MM.1S (cell line): ENCODE data around the gene ENGASE.

Source experiments
- DNase-seq: peaks from one replicate; pipeline ENCODE4 v3.0.0-alpha.2; 2015
- H2AFZ ChIP-seq: fragments of 300-600 bp; sonication (generic); 2 replicates; pipeline ENCODE4 v1.6.0; 2016; ENCODE audit warnings: antibody characterized with exemption, low read length
- H3F3A ChIP-seq: fragments of 300-600 bp; sonication (generic); 2 replicates; pipeline ENCODE4 v1.6.1; 2016; ENCODE audit warnings: mild to moderate bottlenecking, antibody characterized with exemption, low read length, moderate library complexity, mixed read lengths; ENCODE audit not compliant: insufficient read depth
- H3K27ac ChIP-seq: fragments of 300-600 bp; sonication (generic); 2 replicates; pipeline ENCODE4 v1.5.1; 2016; ENCODE audit warnings: mild to moderate bottlenecking, low read length
- H3K27me3 ChIP-seq: fragments of 300-600 bp; sonication (generic); replicated peaks from 2 replicates; pipeline ENCODE4 v1.6.0; 2016; ENCODE audit warnings: low read length; ENCODE audit not compliant: insufficient read depth
- H3K36me3 ChIP-seq: fragments of 300-600 bp; sonication (generic); replicated peaks from 2 replicates; pipeline ENCODE4 v1.6.1; 2016; ENCODE audit warnings: mild to moderate bottlenecking, low read length, mixed read lengths; ENCODE audit not compliant: insufficient read depth
- H3K4me1 ChIP-seq: fragments of 300-600 bp; sonication (generic); 2 replicates; pipeline ENCODE4 v1.6.1; 2016; ENCODE audit warnings: low read length, mixed read lengths
- H3K4me2 ChIP-seq: fragments of 300-600 bp; sonication (generic); 2 replicates; pipeline ENCODE4 v1.6.0; 2016; ENCODE audit warnings: low read depth, low read length
- H3K4me3 ChIP-seq: fragments of 300-600 bp; sonication (generic); 2 replicates; pipeline ENCODE4 v1.5.1; 2016; ENCODE audit warnings: low read length, mixed read lengths
- H3K79me2 ChIP-seq: fragments of 300-600 bp; sonication (generic); 2 replicates; pipeline ENCODE4 v1.6.1; 2016; ENCODE audit warnings: mixed run types, low read length, mixed read lengths
- H3K9ac ChIP-seq: fragments of 300-600 bp; sonication (generic); 2 replicates; pipeline ENCODE4 v1.6.1; 2016; ENCODE audit warnings: low read length, mixed read lengths
- H3K9me2 ChIP-seq: fragments of 300-600 bp; sonication (generic); replicated peaks from 2 replicates; pipeline ENCODE4 v1.6.1; 2016; ENCODE audit warnings: mild to moderate bottlenecking, low read length, mixed read lengths; ENCODE audit not compliant: insufficient read depth
- H3K9me3 ChIP-seq: fragments of 300-600 bp; sonication (generic); replicated peaks from 2 replicates; pipeline ENCODE4 v1.6.1; 2016; ENCODE audit warnings: mild to moderate bottlenecking, low read length, mixed read lengths; ENCODE audit not compliant: insufficient read depth
- H4K20me1 ChIP-seq: fragments of 300-600 bp; sonication (generic); 2 replicates; pipeline ENCODE4 v1.6.1; 2016; ENCODE audit warnings: mild to moderate bottlenecking, low read length, moderate library complexity, mixed read lengths; ENCODE audit not compliant: insufficient read depth
- CTCF ChIP-seq: fragments of 300-600 bp; sonication (generic); IDR thresholded peaks from 2 replicates; pipeline ENCODE4 v1.5.1; 2016; ENCODE audit warnings: antibody characterized with exemption, low read length, mixed read lengths
- EZH2 ChIP-seq: fragments of 300-600 bp; sonication (generic); optimal IDR thresholded peaks from 2 replicates; pipeline ENCODE3; 2017; ENCODE audit warnings: low read depth, mild to moderate bottlenecking, antibody characterized with exemption, low read length, mixed read lengths
- EZH2phosphoT487 ChIP-seq: fragments of 300-600 bp; sonication (generic); IDR thresholded peaks from 2 replicates; pipeline ENCODE4 v1.6.1; 2018; ENCODE audit warnings: antibody characterized with exemption, low read length

Gene ENGASE

GRCh38 chr17:79089720-79090442 lies 15.3 kb downstream of the ENGASE start:
- no peak overlapping the region for H3K4me2 ChIP-seq

GRCh38 chr17:79090443-79091225 lies 16.0 kb downstream of the ENGASE start:
- H3K4me2 ChIP-seq, result peak overlapping the region; percentile 41; the same call in 1 of the 2 replicates
- no peaks in the 10 kb centered on the region for H3K36me3 ChIP-seq
- H3K9me3 ChIP-seq, result no peaks in the 10 kb centered on the region
- TF ChIP-seq CTCF (peak; percentile 10; the same call in 1 of the 2 replicates), EZH2phosphoT487 (no peak), EZH2 (no peak)
- no peak overlapping the region for H3K4me3 ChIP-seq
- H3K79me2 ChIP-seq, result no peaks in the 10 kb centered on the region
- H3K27me3 ChIP-seq, result peaks cover 57% of the 10 kb centered on the region
- no peak overlapping the region for H3K27ac ChIP-seq
- no peaks in the 10 kb centered on the region for H3K9me2 ChIP-seq
- peak; percentile 44 for DNase-seq
- H3K4me1 ChIP-seq, result peaks cover 8% of the 10 kb centered on the region; the same call in 1 of the 2 replicates
- H3F3A ChIP-seq, result no peaks in the 10 kb centered on the region
- no peak overlapping the region for H2AFZ ChIP-seq
- H3K9ac ChIP-seq, result no peak overlapping the region
- no peaks in the 10 kb centered on the region for H4K20me1 ChIP-seq

More at GRCh38 chr17:79089720-79090442, 15.3 kb downstream of the ENGASE start:
- H3K4me1 ChIP-seq, result peaks cover 8% of the 10 kb centered on the region; the same call in 1 of the 2 replicates
- H3K36me3 ChIP-seq, result no peaks in the 10 kb centered on the region
- H3K9ac ChIP-seq, result no peak overlapping the region
- no peaks in the 10 kb centered on the region for H3K9me2 ChIP-seq
- H2AFZ ChIP-seq, result no peak overlapping the region
- no peaks in the 10 kb centered on the region for H3K79me2 ChIP-seq
- no peak overlapping the region for H3K27ac ChIP-seq
- H4K20me1 ChIP-seq, result no peaks in the 10 kb centered on the region
- DNase-seq, result no peak
- H3K9me3 ChIP-seq, result no peaks in the 10 kb centered on the region
- TF ChIP-seq EZH2phosphoT487 (no peak), CTCF (no peak), EZH2 (no peak)
- no peaks in the 10 kb centered on the region for H3F3A ChIP-seq
- H3K27me3 ChIP-seq, result peaks cover 49% of the 10 kb centered on the region
- H3K4me3 ChIP-seq, result no peak overlapping the region

- Histone ChIP-seq H4K20me1 (no peaks in the 10 kb centered on the region), H2AFZ (no peak overlapping the region), H3K27ac (no peak overlapping the region), H3K9ac (no peak overlapping the region), H3K4me2 (no peak overlapping the region), H3K79me2 (no peaks in the 10 kb centered on the region), H3K9me2 (no peaks in the 10 kb centered on the region), H3K27me3 (peaks cover 63% of the 10 kb centered on the region), H3K36me3 (no peaks in the 10 kb centered on the region), H3F3A (no peaks in the 10 kb centered on the region), H3K4me3 (no peak overlapping the region), H3K9me3 (no peaks in the 10 kb centered on the region), H3K4me1 (peaks cover 8% of the 10 kb centered on the region; the same call in 1 of the 2 replicates)
- TF ChIP-seq CTCF (no peak), EZH2phosphoT487 (no peak), EZH2 (no peak)
- no peak for DNase-seq
Observed at GRCh38 chr17:79091226-79091670, 16.6 kb downstream of the ENGASE start.
